ENCODE measurements around the gene NTF4.
"Not testable (repeated sequence)": the region's sequence is repeated elsewhere in the genome, so short reads cannot be mapped to it uniquely, and the experiment has no call there.

The NTF4 gene

DNA sequence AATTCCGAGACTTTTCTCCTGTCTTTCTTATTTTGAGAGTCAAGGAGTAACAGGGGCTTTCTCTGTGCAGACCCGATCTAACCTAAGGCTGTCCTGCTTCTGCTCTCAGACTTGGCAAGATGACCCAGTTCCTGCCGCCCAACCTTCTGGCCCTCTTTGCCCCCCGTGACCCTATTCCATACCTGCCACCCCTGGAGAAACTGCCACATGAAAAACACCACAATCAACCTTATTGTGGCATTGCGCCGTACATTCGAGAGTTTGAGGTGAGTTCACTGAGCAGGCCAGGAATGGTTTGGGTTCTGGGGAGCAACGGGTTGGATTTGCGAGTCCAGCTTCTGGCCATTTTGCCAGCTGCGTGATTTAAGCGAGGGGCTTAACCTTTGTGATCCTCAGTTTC, 21.7 kb upstream of the NTF4 start:
- no peak for DNase-seq

DNA sequence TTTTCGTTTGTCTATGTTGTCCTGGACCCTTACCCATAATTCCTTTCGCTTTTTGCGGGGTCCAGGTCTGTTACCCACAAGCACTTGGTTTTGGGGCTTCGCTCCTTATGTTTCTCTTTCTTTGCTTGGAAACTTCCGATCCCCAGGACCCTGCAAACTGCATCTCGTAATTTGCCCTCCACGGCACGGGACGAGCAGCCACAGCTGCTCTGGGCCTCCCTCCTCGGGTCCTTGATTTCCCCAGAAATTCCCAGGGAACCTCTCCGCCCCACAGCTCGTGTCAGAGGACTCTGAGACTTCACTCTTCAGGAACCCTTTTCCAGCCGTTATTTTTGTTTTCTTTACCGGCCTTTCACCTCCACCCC, 21.2 kb upstream of the NTF4 start:
- DNase-seq, result no peak

DNA sequence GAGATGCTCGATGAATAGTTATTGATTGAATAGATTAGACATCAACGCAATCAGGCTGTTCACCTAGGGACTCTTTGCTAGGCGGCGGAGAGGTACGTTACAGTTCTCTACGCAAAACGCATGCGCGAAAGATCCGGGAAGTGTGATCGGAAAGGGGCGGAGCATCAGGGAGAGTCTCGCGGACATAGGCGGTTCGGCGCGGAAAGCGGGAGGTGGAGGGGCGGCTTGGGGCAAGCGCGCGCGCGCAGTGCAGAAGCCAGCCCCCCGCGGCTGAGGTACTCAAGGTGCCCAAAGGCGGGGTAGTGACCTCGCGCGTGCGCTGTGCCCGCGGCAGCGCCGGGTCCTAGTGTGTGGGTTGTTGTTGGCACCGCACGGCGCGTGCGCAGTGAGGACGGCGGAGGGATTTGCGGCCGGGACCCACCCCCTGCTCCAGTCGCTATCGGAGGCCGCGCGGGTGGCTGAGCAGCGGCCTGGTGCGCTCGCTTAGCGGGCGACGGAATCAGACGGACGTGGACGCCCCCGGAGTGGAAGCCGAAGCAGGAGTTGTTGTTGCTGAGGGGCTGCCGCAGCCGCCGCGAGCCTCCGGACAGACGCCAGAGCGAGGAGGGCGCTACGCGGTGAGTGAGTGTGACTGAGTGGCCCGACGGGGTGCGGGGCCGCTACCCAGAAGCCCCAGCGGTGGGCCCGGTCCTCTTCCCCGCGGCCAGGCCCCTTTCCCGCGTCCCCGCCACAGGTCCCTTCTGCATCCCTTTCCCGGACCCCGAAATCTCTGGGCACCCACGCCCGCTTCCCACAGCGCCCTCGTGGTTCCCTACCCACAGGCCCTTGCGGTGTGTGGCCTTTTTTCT, 20.6 kb upstream of the NTF4 start, which contains the start of gene SNRNP70:
TSS of gene SNRNP70 (plus strand) at position 432 of the 848 bp plus-strand sequence. CDS start 964 bp downstream, outside the sequence.
- peak; percentile 99 for DNase-seq

DNA sequence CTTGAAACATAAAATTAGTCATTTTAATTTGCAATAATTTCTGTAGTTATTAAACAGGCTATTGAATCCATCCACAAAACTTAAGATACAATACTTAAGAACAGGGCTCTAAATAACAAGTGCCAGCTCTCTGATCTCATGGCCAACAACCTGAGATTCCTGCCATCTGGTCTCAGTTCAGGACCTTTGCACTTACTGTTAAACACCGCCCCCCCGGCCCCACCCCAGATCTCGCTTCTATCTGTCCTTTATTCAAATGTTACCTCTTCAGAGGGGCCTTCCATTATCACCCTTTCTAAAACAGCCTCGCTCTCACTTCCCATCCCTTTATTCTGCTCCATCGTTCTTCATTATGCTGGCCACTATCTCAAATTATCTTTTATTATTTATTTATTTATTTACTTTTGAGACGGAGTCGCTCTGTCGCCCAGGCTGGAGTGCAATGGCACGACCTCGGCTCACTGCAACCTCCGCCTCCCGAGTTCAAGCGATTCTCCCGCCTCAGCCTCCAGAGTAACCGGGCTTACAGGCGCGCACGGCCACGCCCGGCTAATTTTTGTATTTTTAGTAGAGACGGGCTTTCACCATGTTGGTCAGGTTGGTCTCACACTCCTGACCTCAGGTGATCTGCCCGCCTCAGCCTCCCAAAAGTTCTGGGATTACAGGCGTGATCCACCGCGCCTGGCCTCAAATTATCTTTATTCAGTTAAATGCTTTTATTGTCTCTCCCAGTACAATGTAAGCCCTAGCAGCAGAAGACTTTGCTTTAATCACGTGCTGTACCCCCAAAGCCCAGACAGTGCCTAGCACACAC, 19.8 kb upstream of the NTF4 start:
- DNase-seq, result no peak

DNA sequence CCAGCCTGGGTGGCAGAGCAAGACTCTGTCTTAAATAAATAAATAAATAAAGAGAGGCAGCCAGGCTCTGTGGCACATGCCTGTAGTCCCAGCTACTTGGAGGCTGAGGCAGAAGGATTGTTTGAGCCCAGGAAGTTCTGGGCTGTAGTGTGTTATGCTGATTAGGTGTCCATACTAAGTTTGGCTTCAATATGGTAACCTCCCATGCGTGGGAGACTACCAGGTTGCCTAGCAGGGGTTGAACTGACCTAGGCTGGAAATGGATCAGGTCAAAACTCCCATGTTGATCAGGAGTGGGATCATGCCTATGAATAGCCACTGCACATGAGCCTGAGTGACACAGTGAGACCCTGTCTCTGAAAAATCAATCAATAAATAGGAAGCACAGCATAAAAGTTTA, 16.7 kb upstream of the NTF4 start:
- no peak for DNase-seq

DNA sequence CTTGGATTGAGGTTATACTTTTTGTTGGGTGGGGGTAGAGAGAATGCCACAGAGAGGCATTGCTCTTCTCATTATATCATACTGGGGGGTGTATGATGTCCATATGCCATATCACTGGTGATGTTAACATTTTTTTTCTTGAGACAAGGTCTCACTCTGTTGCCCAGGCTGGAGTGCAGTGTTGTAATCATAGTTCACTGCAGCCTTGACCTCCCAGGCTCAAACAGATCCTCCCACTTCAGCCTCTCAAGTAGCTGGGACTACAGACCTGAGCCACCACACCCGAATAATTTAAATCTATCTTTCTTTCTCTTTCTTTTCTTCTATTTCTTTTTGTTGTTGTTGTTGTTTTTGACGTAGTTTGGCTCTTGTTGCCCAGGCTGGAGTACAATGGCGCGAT, 15.8 kb upstream of the NTF4 start:
- no peak for DNase-seq

DNA sequence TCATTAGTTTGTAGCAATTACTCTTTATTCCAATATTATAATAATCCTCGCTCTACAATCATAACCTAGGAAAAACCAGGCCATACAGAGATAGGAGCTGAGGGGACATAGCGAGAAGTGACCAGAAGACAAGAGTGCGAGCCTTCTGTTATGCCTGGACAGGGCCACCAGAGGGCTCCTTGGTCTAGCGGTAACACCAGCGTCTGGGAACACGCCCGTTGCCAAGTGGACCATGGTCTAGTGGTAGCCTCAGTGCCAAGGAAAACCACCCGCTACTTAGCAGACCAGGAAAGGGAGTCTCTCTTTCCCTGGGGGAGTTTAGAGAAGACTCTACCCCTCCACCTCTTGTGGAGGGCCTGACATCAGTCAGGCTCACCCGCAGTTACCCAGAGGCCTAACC, 10.3 kb upstream of the NTF4 start:
- DNase-seq, result peak; percentile 9 to 43

DNA sequence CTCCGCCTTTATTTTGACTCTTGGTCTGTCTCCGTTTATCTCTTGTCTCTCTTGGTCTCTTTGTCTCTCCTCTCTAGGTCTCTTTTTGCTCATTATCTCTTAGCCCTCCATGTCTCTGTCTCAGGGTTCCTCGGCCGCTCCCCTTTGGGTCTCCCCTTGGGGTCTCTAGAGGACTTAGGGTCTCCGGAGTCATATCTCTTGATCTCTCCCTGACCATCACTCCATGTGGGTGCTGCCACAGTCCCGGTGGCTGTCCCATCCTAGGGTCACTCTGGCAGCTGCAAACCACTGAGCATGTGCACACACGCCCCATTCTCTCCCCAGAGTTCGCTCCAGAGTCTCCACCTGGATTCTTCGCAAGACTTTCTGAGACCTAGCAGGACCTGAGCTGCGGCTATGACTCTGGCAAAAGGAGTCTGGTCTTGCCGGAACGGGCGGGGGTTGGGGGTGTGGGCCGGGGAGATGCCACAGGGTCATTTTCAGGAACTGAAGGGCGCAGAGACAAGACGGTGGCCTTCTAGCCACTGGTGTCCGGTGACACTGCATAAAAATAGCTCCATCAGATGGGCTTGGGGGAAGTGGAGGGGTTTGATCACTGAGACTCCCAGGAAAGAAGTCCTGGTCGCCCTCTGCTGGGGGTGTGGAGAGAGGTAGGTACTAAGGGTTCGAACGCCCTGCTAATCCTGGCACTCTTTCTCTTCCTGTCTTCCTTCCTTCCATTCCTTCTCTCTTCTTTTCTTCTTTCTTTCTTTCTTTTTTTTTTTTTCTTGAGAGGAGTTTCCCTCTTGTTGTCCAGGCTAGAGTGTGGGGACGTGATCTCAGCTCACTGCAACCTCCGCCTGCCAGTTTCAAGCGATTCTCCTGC, 9.1 kb upstream of the NTF4 start:
- peak in 1 of 2 experiments; percentile 20 for DNase-seq

DNA sequence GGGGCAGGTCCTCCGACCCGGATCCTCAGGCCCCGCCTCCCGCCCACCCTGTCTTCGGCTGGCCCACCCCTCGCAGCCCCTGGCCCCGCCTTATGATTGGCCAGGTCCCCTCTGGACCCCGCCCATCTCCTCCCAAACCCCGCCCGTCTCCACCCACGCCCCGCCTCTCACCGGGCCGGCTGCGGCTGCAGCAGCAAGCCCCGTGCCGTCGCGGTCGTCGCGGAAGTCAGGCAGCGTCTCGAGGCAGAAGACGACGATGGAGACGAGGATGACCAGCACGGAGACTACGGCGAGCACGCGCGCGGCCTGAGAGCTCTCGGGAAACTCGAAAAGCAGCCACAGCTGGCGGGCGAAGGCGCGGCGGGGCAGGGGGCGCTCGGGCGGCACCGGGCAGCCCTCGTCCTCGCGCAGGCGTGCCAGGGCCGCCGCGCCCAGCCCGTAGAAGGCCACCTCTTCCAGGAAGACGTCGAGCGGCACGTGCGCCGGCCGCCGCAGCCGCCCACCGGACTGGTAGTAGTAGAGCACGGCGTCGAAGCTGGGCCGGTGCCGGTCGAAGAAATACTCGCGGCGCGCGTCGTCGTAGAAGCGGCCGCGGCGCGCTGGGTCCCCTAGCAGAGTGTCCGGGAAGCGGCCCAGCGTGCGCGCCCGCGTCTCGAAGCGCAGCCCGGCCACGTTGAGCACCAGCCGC, 7.4 kb upstream of the NTF4 start:
- DNase-seq, result no peak

DNA sequence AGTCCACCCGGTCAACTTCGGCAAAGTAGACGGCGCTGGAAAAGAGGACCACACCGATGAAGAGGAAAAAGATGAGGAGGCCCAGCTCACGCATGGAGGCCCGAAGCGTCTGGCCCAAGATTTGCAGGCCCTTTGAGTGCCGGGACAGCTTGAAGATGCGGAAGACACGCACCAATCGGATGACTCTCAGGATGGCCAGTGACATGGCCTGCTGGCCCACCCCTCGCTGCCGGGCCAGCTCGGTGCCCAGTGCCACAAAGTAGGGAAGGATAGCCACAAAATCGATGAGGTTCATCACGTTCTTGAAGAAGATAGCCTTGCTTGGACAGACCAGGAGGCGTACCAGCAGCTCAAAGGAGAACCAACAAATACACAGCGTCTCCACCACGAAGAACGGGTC, 5.8 kb upstream of the NTF4 start:
- no peak for DNase-seq

DNA sequence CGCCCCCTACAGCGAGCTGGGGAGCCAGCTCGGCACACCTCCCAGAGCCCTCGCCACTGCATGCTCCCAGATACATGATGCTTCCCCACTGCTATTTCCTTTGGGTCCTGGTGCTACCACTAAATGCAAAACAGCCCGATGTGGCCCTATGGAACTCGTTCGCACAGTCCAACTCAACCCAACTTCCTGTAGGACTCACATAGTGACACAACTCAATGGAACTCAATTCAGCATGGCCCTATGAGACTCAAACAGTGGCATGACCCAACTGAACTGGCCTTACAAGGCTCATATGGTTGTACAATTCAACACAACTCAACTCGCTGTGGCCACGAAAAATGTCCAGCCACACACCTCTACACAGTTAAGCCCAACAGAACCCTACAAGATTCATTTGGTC, 4.4 kb upstream of the NTF4 start:
- DNase-seq, result no peak

DNA sequence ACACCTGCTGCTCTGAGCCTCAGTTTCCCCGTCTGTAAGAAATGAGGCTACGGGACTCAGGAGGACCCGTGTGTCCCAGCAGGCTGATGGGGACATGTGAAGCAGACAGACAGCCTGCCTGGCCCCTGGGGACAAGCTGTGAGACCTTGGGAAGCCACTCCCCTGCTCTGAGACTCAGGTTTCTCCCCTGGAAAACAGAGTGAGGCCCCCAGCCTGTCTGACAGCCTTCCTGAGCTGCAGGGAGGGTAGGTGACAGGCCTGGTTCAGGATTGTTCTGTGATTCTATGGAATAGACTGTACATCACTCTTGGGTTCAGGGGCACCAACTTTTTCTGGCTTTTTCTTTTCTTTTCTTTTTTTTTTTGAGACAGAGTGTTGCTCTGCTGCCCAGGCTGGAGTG, 2.9 kb upstream of the NTF4 start:
- DNase-seq, result no peak

DNA sequence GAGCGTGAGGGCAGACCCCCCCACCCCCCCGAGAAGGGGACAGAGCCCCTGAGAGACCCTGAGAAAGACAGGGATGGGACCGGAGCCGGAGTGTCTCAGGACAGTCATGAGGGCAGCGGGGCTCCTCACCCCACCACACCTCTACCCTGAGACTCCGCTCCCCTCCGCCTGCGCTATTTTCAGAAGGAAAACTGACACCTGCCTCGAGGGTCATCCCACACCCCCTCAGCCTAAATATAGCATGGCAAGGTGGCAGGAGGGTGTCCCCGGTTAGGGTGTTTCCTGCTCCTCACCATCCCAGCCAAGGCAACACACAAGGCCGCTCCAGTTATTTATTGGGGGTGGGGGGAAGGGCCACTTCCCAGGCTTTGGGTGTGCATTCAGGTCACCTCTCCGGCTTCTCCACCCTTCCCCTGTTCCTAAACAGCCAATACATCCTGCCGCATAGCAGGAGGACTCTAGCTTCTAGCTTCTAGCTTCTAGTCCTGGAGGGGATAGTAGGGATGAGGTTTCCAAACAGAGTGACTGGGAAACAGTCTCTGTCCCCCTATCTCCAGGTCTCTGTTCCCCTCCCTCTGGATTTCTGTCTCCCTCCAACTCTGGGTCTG, 1.4 kb upstream of the NTF4 start:
- no peak for DNase-seq

DNA sequence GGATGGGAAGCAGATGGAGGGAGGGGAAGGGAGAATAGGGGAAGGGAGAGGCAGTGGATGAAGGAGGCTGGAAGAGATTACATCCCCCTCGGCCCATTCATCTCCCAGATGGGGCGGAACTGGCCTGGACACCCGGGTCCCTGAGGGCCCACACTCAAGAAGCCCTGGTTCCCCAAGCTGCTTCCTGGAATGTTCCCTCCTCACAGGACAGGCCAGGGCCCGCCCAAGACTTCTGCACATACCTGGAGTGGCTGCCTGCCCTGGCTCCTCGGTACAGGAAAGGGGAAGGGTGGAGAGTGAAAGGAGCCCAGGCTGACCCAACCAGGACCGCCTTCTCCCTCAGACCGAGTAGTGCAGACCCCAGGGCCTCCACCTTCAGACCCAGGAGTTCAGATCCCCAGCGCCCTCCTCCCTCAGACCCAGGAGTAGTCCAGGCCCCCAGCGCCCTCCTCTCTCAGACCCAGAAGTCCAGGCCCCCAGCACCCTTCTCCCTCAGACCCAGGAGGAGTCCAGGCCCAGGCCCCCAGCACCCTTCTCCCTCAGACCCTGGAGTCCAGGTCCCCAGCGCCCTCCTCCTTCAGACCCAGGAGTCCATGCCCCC, 489 bp downstream of the NTF4 start:
- no peak for DNase-seq

DNA sequence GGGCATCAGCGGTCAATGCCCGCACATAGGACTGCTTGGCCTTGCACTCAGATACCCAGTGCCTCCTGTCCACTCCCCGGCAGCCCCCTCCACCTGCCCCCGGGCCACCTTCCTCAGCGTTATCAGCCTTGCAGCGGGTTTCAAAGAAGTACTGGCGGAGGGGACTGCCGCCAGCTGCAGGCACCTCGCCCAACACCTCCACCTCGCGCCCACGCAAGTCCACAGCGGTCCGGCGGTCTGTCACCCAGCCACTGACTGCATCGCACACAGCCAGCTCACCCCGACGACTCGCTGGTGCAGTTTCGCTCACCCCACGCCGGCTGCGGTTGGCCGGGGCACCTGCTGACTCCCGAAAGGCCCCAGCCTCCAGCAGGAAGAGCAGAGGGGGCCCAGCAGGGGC, 3.2 kb downstream of the NTF4 start:
- DNase-seq, result no peak

DNA sequence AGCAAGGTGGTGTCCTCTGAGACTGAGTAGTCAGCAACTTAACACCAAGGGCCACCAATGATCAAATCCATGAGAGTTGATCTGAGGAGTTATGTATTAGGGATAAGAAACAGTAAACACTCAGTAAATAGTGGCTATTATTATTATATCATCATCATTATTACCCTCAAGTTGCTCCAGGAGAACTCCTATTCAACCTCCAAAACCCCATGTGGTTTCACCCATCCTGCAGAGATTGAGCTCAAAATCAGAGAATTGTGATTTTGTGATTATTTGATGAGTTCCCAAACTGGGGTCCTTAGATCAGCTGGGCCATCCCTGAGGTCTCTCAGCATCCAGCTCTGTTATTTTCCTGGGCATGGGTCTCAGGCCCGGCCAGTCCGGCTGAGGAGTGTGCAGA, 3.6 kb downstream of the NTF4 start:
- no peak for DNase-seq

DNA sequence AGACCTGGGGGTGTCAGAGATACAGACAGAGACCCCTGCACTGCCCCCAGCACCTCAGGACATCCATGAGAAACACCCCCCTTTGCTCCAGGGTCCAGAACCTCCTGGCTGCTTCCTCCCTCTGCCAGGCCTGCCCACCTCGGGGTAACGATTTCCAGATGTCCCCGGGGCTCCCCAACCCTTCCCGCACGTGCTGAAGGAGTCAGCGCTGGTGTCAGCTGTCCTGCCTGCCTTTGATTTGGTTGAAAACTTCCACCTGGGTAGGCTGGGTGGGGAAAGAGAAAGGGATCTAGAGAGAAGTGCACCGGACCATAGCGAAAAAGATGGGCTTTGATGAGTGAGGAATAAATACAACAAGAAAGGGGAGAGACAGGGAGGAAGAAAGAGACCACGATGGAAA, 5.6 kb downstream of the NTF4 start:
- DNase-seq, result no peak

DNA sequence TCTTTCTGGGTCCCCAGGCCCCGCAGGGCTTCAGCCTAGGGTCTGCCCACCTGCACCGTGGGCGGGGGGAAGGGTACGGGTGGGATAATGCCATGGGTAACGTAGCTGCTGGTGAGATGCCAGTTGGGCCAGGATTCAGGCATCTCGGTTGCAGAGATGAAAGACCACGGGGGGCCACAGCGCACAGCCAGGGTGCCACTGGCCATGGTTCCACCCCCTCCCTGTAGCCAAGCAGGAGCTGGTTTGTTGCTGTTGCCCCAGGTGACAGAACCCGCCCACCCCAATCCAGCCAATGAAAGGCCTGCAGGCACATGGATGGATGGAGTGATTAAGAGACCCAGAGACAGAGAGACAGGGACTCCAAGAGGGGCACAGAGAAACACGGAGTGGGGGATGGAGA, 6.1 kb downstream of the NTF4 start:
- DNase-seq, result no peak

DNA sequence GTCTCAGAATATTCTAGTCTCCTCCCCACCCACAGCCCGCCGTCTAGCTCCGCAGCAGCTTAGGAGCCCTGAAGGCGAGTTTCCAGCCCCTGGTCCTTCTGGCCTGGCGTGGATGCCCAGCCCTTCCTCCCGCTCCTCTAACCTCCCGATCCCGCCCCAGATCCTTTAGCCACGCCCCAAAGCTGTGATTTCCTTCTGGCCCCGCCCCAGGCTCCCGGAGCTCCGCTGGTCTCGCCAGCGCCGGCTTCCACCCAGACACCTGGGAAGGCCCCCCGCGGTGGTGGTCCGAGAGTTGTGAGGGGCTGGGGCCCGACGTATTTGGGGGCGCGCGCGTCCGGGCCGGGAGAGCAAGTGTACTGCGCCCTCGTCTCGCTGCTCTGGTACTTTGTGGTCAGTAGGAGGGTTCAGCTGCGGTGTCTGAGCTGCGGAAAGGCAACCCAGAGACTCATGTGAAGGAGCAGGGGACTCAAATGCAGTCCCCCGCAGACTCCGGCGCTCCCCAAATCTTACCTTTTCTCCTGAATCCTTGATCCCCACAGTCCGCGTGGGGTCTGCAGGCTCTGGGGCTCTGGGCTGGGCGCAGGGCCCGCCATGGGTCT, 6.9 kb downstream of the NTF4 start, which contains the start of gene CGB7:
TSS of gene CGB7 (minus strand) at position 114 of the 599 bp plus-strand sequence. CDS start 2,374 bp downstream, outside the sequence.
- no peak for DNase-seq

DNA sequence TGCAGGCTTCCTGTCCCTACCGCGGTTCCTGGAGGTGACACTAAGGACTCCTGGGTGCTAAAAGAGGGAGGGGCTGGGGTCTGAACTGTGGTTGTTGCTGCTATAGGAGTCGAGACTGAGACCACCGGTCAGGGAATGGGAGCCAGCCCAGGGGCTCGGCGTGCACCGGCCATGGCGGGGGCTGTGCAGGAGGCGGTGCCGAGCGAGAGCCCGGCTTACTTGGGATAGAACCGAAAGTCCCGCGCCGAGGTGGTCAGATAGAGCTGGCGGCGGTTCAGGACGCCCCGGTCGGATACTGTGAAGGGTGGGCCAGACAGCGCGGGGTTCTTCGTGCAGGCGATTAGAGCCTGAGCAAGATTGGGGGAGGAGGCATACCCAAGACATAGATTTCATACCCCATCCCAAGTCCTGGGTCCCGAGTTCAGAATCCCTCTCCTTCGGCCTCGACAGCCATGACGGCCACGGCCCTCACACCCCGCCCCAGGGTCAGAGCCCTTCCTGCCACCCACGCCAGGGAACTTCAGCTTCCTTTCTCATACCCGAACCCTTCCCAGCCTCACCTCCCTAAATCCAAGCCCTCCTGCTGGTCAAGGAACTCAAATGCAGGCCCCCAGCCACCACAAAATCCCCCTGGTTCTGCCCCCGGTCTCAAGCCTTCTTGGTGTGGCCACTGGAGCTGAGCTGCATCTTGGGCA, 7.6 kb downstream of the NTF4 start:
- DNase-seq, result not testable (repeated sequence)

All from NCI-H2081 (cell line).